SK-N-MC (cell line): ENCODE data around the gene TNFAIP8L2.
"Not testable (repeated sequence)": the region's sequence is repeated elsewhere in the genome, so short reads cannot be mapped to it uniquely, and the experiment has no call there.

Experiments
- DNase-seq: peaks from one replicate; pipeline ENCODE4 v3.0.0-alpha.2; 2011; ENCODE audit warnings: low read depth, low spot score
- H3K27ac ChIP-seq: fragments of 200-600 bp; sonication (generic); 2 replicates; pipeline ENCODE4 v1.5.1; 2016; ENCODE audit warnings: mixed run types
- H3K36me3 ChIP-seq: fragments of 200-600 bp; sonication (generic); 2 replicates; pipeline ENCODE4 v1.6.1; 2017; ENCODE audit warnings: antibody characterized with exemption, low read length, mixed read lengths; ENCODE audit not compliant: insufficient read depth
- H3K4me3 ChIP-seq: fragments of 200-600 bp; sonication (generic); 2 replicates; pipeline ENCODE4 v1.5.1; 2016
- H3K9ac ChIP-seq: fragments of 200-600 bp; sonication (generic); 2 replicates; pipeline ENCODE4 v1.8.0; 2017; ENCODE audit warnings: mixed run types, mixed read lengths; ENCODE audit not compliant: insufficient read length
- H3K9me3 ChIP-seq: fragments of 200-600 bp; sonication (generic); 2 replicates; pipeline ENCODE4 v1.6.1; 2017; ENCODE audit warnings: low read depth, mild to moderate bottlenecking, antibody characterized with exemption, low read length, moderate library complexity, mixed read lengths
- EZH2 ChIP-seq: fragments of 200-600 bp; sonication (generic); IDR thresholded peaks from one replicate; pipeline ENCODE4 v1.6.1; 2017; ENCODE audit warnings: antibody characterized with exemption
- FOXP2 ChIP-seq: optimal IDR thresholded peaks from 2 replicates; pipeline ENCODE3; 2011; ENCODE audit warnings: mild to moderate bottlenecking, moderate library complexity; ENCODE audit not compliant: insufficient read depth; ENCODE audit errors: extremely low read length, control extremely low read depth
- POLR2AphosphoS5 ChIP-seq: IDR thresholded peaks from 2 replicates; pipeline ENCODE4 v1.6.1; 2012; ENCODE audit warnings: mild to moderate bottlenecking, low read depth, low read length, borderline replicate concordance

TNFAIP8L2 gene

DNA sequence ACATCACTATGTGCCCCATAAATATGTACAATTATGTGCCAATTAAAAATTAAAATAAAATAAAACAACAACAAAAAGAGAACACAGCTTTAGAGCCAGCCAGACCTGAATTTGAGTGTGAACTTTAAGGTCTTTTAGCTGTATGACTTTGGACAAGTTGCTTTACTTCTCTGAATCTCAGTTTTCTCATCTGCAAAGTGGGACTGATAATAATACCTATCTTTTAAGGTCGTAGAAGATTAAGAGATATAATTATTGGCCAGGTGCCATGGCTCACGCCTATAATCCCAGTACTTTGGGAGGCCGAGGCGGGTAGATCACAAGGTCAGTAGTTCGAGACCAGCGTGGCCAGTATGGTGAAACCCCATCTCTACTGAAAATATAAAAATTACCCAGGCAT lies 36.9 kb downstream of the TNFAIP8L2 start:
- TF ChIP-seq FOXP2, result no peak
- TF ChIP-seq POLR2AphosphoS5, result no peak
- TF ChIP-seq EZH2, result no peak
- Histone ChIP-seq H3K9ac (no peak overlapping the region), H3K9me3 (no peaks in the 10 kb centered on the region), H3K36me3 (no peaks in the 10 kb centered on the region), H3K4me3 (no peak overlapping the region), H3K27ac (no peak overlapping the region)
- no peak for DNase-seq

DNA sequence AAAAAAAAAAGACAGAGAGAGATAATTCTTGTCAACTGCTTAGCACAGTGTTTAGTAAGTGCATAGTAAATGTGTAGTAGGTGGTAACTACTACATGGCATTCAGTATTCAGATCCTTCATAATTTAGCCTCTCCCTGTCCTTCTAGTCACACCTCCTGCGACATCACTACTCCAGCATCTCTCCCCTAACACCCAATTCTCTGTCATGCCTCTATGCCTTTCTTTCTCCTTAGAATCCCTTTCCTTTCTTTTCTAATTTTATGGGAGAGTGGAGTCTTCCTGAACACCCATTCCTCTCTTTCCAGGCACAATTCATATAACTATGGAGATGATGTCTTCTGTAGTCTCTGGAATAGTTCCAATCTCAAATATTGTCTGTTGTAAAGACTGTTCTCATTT lies 37.4 kb downstream of the TNFAIP8L2 start:
- H3K4me3 ChIP-seq, result no peak overlapping the region
- H3K9me3 ChIP-seq, result no peaks in the 10 kb centered on the region
- H3K36me3 ChIP-seq, result no peaks in the 10 kb centered on the region
- TF ChIP-seq EZH2, result no peak
- no peak for TF ChIP-seq POLR2AphosphoS5
- TF ChIP-seq FOXP2, result no peak
- H3K9ac ChIP-seq, result no peak overlapping the region
- no peak overlapping the region for H3K27ac ChIP-seq
- no peak for DNase-seq

GRCh38 chr1:151194894-151195594 lies 38.6 kb downstream of the TNFAIP8L2 start:
- not testable (repeated sequence) for H3K4me3 ChIP-seq, H3K27ac ChIP-seq, DNase-seq

DNA sequence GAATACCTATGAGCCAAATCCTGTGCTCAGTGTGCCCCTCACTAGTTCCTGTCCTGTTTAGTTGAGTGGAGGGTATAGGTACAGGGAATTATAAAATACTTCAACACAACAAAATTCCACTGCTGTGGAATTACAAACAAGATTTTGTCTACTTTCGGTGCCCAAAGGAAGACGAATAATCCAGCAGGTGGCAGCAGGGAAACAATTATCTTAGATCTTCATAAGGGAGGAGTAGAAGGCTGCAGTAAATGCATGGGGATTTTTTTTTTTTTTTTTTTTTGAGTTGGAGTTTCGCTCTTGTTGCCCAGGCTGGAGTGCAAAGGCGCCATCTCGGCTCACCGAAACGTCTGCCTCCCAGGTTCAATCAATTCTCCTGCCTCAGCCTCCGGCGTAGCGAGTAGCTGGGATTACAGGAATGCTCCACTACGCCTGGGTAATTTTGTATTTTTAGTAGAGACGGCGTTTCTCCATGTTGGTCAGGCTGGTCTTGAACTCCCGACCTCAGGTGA lies 39.9 kb downstream of the TNFAIP8L2 start:
- TF ChIP-seq FOXP2 (no peak), POLR2AphosphoS5 (no peak)
- H3K27ac ChIP-seq, result peak overlapping the region; percentile 91
- H3K9me3 ChIP-seq, result no peaks in the 10 kb centered on the region
- DNase-seq, result peak; percentile 91
- peak overlapping the region; percentile 49 for H3K9ac ChIP-seq
- H3K36me3 ChIP-seq, result no peaks in the 10 kb centered on the region
- H3K4me3 ChIP-seq, result peak overlapping the region; percentile 77

More at GRCh38 chr1:151194894-151195594, 38.6 kb downstream of the TNFAIP8L2 start:
- H3K9me3 ChIP-seq, H3K9ac ChIP-seq, H3K36me3 ChIP-seq: not testable (repeated sequence)

DNA sequence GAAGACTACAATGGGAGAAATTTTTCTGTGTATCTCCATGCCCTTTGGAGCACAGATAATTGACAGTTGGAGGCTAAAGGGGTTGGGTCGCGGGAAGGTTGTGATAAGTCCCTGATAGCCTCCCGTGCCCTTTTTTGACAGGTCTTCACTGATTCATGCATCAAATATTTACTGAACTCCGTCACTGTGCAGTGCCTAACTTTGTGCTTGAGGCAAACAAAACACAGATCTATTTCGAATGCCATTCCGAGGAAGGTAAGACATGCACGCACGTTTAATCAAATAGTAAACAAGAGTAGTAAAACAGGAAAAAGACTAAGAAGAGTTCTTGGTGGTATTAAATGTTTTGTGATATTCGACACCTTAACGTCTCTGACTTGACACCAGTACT lies 41.4 kb downstream of the TNFAIP8L2 start:
- TF ChIP-seq POLR2AphosphoS5 (no peak), FOXP2 (no peak), EZH2 (no peak)
- Histone ChIP-seq H3K27ac (peak overlapping the region; percentile 74), H3K9me3 (no peaks in the 10 kb centered on the region), H3K4me3 (peak overlapping the region; percentile 100), H3K36me3 (peaks cover 10% of the 10 kb centered on the region), H3K9ac (peak overlapping the region; percentile 78)
- no peak for DNase-seq

GRCh38 chr1:151198254-151199127 lies 42.0 kb downstream of the TNFAIP8L2 start, which contains the start of gene PIP5K1A:
Gene PIP5K1A (plus strand): TSS chr1:151198552. CDS start chr1:151198997, 445 bp downstream.
- H3K4me3 ChIP-seq, result peak within 1 kb of the TSS; percentile 100
- H3K9ac ChIP-seq, result peak within 1 kb of the TSS; percentile 97
- peaks cover 17% of the 10 kb centered on the region for H3K36me3 ChIP-seq
- DNase-seq, result peak; percentile 92
- TF ChIP-seq POLR2AphosphoS5 (peak; percentile 89), EZH2 (no peak)
- no peaks in the 10 kb centered on the region for H3K9me3 ChIP-seq
- peak within 1 kb of the TSS; percentile 87 for H3K27ac ChIP-seq

GRCh38 chr1:151199873-151200581 lies 43.6 kb downstream of the TNFAIP8L2 start:
- Histone ChIP-seq H3K36me3 (peaks cover 27% of the 10 kb centered on the region), H3K9me3 (no peaks in the 10 kb centered on the region), H3K9ac (peak overlapping the region; percentile 97), H3K27ac (0 out of 2 replicates have a peak overlapping the region, but pooled peaks have one; percentile 87), H3K4me3 (peak overlapping the region; percentile 100)
- DNase-seq, result no peak
- no peak for TF ChIP-seq EZH2
- TF ChIP-seq FOXP2, result no peak
- TF ChIP-seq POLR2AphosphoS5, result no peak

DNA sequence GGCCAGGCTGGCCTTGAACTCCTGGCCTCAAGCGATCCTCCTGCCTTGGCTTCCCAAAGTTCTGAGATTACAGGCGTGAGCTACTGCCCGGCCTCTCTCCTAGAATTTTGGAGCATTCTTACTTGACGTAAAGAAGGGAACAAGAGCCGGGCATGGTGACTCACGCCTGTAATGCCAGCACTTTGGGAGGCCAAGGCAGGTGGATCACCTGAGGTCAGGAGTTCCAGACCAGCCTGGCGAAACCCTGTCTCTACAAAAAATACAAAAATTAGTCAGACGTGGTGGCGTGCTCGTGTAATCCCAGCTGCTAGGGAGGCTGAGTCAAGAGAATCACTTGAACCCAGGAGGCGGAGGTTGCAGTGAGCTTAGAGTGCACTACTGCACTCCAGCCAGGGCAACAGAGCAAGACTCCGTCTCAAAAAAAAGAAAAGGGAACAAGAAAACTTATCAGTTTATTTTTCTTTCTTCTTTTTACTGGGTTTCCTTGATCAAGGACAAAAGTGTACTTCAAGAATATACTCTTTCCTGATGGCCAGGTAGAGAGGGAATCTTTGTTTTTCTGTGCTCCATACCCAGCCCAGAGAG lies 49.0 kb downstream of the TNFAIP8L2 start:
- DNase-seq, H3K27ac ChIP-seq, H3K4me3 ChIP-seq, H3K9ac ChIP-seq, H3K9me3 ChIP-seq: not testable (repeated sequence)
- peaks cover 68% of the 10 kb centered on the region for H3K36me3 ChIP-seq
